ENCODE results near the gene CACNA1G. TPM values are rescaled to one million over a fixed set of nuclear protein-coding genes. Genes with fewer than 3 reads are reported as not detected.

CACNA1G gene
- total RNA-seq, 2 experiments from 2014 or later, result 0.22 to 0.24 TPM

GRCh38 chr17:50542795-50543774 lies 17.4 kb upstream of the CACNA1G start:
- intact Hi-C loops (cut with micrococcal nuclease), result loop anchor here (1.0 to 10.0 kb wide), 3 partner anchors 32 to 612 kb away; partner anchors contain the start of genes NME1 and RSAD1
- DNase-seq, result no peak
- peak overlapping the region; percentile 64 for H3K4me3 Mint-ChIP-seq
- no peaks in the 10 kb centered on the region for H3K36me3 Mint-ChIP-seq (ENCODE audit: low read depth)
- peaks cover 12% of the 10 kb centered on the region for H3K4me1 Mint-ChIP-seq (ENCODE audit: low read depth)
- CTCF ChIA-PET, result interaction anchor here (1.1 to 5.0 kb wide), 5 partner anchors 32 to 88 kb away, joined by 3 to 29 read pairs (median 6); partner anchors contain the start of gene RSAD1
- H3K27ac Mint-ChIP-seq, result no peak overlapping the region
- H3K9me3 Mint-ChIP-seq, result no peaks in the 10 kb centered on the region
- H3K27me3 Mint-ChIP-seq (ENCODE audit: low read depth), result peaks cover 2% of the 10 kb centered on the region

DNA sequence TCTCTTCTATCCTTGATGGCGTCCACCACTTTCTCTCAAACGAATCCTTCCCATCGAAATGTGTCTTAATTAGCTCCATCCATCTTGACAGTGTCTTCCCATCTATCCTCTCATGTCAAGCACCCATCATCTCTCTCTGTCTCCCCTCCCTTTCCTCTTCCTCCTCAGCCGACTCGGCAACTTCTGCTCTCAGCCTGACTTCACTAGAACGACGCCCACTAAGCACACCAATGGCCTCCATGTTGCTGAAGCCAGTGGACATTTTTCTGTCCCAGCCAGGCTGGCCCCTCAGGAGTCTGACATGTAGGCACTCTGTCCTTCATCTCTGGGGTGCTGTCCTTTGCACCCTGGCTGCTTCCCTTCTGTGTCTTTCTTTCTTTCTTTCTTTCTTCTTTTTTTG lies 16.0 kb upstream of the CACNA1G start:
- no peak overlapping the region for H3K4me3 Mint-ChIP-seq
- CTCF ChIA-PET, result interaction anchor here (1.1 to 5.0 kb wide), 3 partner anchors 72 to 238 kb away, joined by 3 to 29 read pairs (median 3); no protein-coding TSS in a partner anchor

DNA sequence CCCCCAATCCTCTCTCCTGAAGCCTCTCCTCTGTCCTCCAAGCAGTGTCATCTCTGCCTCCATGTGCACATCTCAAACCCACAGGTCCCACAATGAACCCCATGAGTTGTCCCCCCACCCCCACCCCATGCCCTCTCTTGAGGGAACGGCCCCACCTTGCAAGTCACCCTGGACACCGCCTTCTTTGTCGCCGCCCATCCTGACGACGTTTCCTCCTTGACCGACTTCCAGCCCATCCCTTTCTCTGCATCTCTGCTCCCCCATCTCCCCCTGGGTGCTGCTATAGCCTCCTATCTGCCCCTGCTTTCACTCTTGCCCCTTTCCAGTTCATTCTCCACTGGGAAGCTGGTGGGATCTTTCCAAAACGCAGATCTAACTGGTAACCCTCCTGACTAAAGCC lies 15.2 kb upstream of the CACNA1G start:
- CTCF ChIA-PET, result interaction anchor here (1.1 to 5.0 kb wide), 3 partner anchors 64 to 237 kb away, joined by 3 to 29 read pairs (median 4); no protein-coding TSS in a partner anchor
- intact Hi-C loops (cut with micrococcal nuclease), result loop anchor here (10.0 kb wide), 1 partner anchor 609 kb away; the partner anchor contains the start of gene NME1

More for the DNA sequence above, 16.0 kb upstream of the CACNA1G start:
- H3K27ac Mint-ChIP-seq, result no peak overlapping the region
- intact Hi-C loops (cut with micrococcal nuclease), result loop anchor here (10.0 kb wide), 1 partner anchor 610 kb away; the partner anchor contains the start of gene NME1
- peaks cover 2% of the 10 kb centered on the region for H3K27me3 Mint-ChIP-seq (ENCODE audit: low read depth)
- DNase-seq, result no peak
- no peaks in the 10 kb centered on the region for H3K9me3 Mint-ChIP-seq
- H3K36me3 Mint-ChIP-seq (ENCODE audit: low read depth), result no peaks in the 10 kb centered on the region
- peaks cover 12% of the 10 kb centered on the region for H3K4me1 Mint-ChIP-seq (ENCODE audit: low read depth)

GRCh38 chr17:50546701-50547034 lies 13.8 kb upstream of the CACNA1G start:
- Mint-ChIP-seq H3K27ac (no peak overlapping the region), H3K4me3 (peak overlapping the region; percentile 74), H3K4me1 (ENCODE audit: low read depth) (peaks cover 10% of the 10 kb centered on the region), H3K36me3 (ENCODE audit: low read depth) (no peaks in the 10 kb centered on the region), H3K9me3 (no peaks in the 10 kb centered on the region), H3K27me3 (ENCODE audit: low read depth) (peaks cover 2% of the 10 kb centered on the region)
- intact Hi-C loops (cut with micrococcal nuclease), result loop anchor here (1.0 to 10.0 kb wide), 9 partner anchors 64 to 608 kb away; partner anchors contain the start of genes NME1 and RSAD1
- CTCF ChIA-PET, result interaction anchor here (0.6 to 1.7 kb wide), 9 partner anchors 9 to 306 kb away, joined by 3 to 11 read pairs (median 4); no protein-coding TSS in a partner anchor
- no peak for DNase-seq

More for the DNA sequence above, 15.2 kb upstream of the CACNA1G start:
- DNase-seq, result no peak
- Mint-ChIP-seq H3K4me1 (ENCODE audit: low read depth) (peaks cover 12% of the 10 kb centered on the region), H3K27me3 (ENCODE audit: low read depth) (peaks cover 2% of the 10 kb centered on the region), H3K27ac (no peak overlapping the region), H3K36me3 (ENCODE audit: low read depth) (no peaks in the 10 kb centered on the region), H3K4me3 (no peak overlapping the region), H3K9me3 (no peaks in the 10 kb centered on the region)

GRCh38 chr17:50547035-50547735 lies 13.3 kb upstream of the CACNA1G start, which contains the start of gene SPATA20:
SPATA20 (plus strand) TSS chr17:50547174; CDS start chr17:50547209, 35 bp downstream.
- peak within 1 kb of the TSS; percentile 67 for H3K27ac Mint-ChIP-seq
- peak; percentile 92 for DNase-seq
- peak within 1 kb of the TSS; percentile 74 for H3K4me3 Mint-ChIP-seq

DNA sequence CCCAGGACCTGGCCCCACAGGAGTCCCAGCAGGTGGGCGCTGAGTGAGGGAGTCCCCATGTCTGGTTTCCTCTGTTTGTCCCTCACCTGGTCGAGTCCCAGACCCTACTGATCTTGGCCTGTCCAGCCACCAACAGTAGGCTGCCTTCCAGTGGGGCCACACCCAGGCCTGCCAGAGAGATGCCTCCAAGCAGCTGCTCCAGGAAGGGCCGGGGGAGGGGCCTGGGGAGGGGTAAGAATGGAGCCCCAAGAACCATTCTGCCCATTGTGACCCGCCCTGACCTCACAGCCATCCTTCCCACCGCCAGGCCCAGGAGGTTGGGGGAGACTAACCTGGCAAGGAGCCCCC lies 12.8 kb upstream of the CACNA1G start:
- Mint-ChIP-seq H3K4me3 (peak overlapping the region; percentile 74), H3K4me1 (ENCODE audit: low read depth) (peaks cover 4% of the 10 kb centered on the region), H3K27me3 (ENCODE audit: low read depth) (peaks cover 2% of the 10 kb centered on the region), H3K36me3 (ENCODE audit: low read depth) (no peaks in the 10 kb centered on the region), H3K9me3 (no peaks in the 10 kb centered on the region), H3K27ac (no peak overlapping the region)
- intact Hi-C loops (cut with micrococcal nuclease), result loop anchor here (1.0 to 10.0 kb wide), 9 partner anchors 65 to 607 kb away; partner anchors contain the start of genes NME1 and RSAD1
- CTCF ChIA-PET, result interaction anchor here (0.5 to 1.7 kb wide), 5 partner anchors 40 to 305 kb away, joined by 3 to 11 read pairs (median 5); no protein-coding TSS in a partner anchor
- DNase-seq, result no peak

More at GRCh38 chr17:50547035-50547735, 13.3 kb upstream of the CACNA1G start, which contains the start of gene SPATA20:
- CTCF ChIA-PET, result interaction anchor here (0.5 to 1.7 kb wide), 8 partner anchors 8 to 305 kb away, joined by 3 to 11 read pairs (median 4); no protein-coding TSS in a partner anchor
- Mint-ChIP-seq H3K36me3 (ENCODE audit: low read depth) (no peaks in the 10 kb centered on the region), H3K4me1 (ENCODE audit: low read depth) (peaks cover 9% of the 10 kb centered on the region), H3K27me3 (ENCODE audit: low read depth) (peaks cover 2% of the 10 kb centered on the region), H3K9me3 (no peaks in the 10 kb centered on the region)
- intact Hi-C loops (cut with micrococcal nuclease), result loop anchor here (1.0 to 10.0 kb wide), 9 partner anchors 65 to 608 kb away; partner anchors contain the start of genes NME1 and RSAD1

GRCh38 chr17:50548831-50549230 lies 11.7 kb upstream of the CACNA1G start:
- Mint-ChIP-seq H3K4me1 (ENCODE audit: low read depth) (peaks cover 2% of the 10 kb centered on the region), H3K36me3 (ENCODE audit: low read depth) (no peaks in the 10 kb centered on the region), H3K27ac (no peak overlapping the region), H3K4me3 (no peak overlapping the region), H3K9me3 (no peaks in the 10 kb centered on the region), H3K27me3 (ENCODE audit: low read depth) (peaks cover 2% of the 10 kb centered on the region)
- intact Hi-C loops (cut with micrococcal nuclease), result loop anchor here (10.0 kb wide), 1 partner anchor 606 kb away; the partner anchor contains the start of gene NME1
- DNase-seq, result no peak
- CTCF ChIA-PET, result interaction anchor here (2.0 kb wide), 1 partner anchor 14 kb away, joined by 6 read pairs; no protein-coding TSS in a partner anchor

GRCh38 chr17:50549256-50549941 lies 11.1 kb upstream of the CACNA1G start:
- Mint-ChIP-seq H3K4me3 (no peak overlapping the region), H3K9me3 (no peaks in the 10 kb centered on the region), H3K4me1 (ENCODE audit: low read depth) (peaks cover 2% of the 10 kb centered on the region), H3K27me3 (ENCODE audit: low read depth) (peaks cover 2% of the 10 kb centered on the region), H3K36me3 (ENCODE audit: low read depth) (no peaks in the 10 kb centered on the region), H3K27ac (no peak overlapping the region)
- DNase-seq, result no peak
- intact Hi-C loops (cut with micrococcal nuclease), result loop anchor here (10.0 kb wide), 1 partner anchor 605 kb away; the partner anchor contains the start of gene NME1
- CTCF ChIA-PET, result interaction anchor here (0.9 to 2.0 kb wide), 4 partner anchors 8 to 79 kb away, joined by 3 to 6 read pairs (median 3); no protein-coding TSS in a partner anchor

DNA sequence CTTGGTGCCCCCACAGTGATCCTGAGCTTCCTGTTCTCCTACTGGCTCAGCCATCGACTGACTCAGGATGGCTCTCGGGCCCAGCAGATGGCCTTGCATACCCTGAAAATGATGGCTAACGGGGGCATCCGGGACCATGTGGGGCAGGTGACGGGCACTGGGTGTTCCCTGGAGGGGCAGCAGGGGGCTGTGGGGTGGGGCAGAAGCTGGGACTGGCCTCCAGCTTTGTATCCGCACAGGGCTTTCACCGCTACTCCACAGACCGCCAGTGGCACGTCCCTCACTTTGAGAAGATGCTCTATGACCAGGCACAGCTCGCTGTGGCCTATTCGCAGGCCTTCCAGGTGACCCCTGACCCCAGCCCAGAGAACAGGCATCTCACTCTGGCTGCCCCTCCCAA lies 10.5 kb upstream of the CACNA1G start:
- CTCF ChIA-PET, result interaction anchor here (0.9 to 2.0 kb wide), 5 partner anchors 8 to 78 kb away, joined by 3 to 6 read pairs (median 3); no protein-coding TSS in a partner anchor
- Mint-ChIP-seq H3K27me3 (ENCODE audit: low read depth) (peaks cover 2% of the 10 kb centered on the region), H3K36me3 (ENCODE audit: low read depth) (no peaks in the 10 kb centered on the region), H3K9me3 (no peaks in the 10 kb centered on the region), H3K4me3 (no peak overlapping the region), H3K27ac (no peak overlapping the region), H3K4me1 (ENCODE audit: low read depth) (peaks cover 2% of the 10 kb centered on the region)
- DNase-seq, result no peak
- intact Hi-C loops (cut with micrococcal nuclease), result loop anchor here (10.0 kb wide), 1 partner anchor 605 kb away; the partner anchor contains the start of gene NME1

DNA sequence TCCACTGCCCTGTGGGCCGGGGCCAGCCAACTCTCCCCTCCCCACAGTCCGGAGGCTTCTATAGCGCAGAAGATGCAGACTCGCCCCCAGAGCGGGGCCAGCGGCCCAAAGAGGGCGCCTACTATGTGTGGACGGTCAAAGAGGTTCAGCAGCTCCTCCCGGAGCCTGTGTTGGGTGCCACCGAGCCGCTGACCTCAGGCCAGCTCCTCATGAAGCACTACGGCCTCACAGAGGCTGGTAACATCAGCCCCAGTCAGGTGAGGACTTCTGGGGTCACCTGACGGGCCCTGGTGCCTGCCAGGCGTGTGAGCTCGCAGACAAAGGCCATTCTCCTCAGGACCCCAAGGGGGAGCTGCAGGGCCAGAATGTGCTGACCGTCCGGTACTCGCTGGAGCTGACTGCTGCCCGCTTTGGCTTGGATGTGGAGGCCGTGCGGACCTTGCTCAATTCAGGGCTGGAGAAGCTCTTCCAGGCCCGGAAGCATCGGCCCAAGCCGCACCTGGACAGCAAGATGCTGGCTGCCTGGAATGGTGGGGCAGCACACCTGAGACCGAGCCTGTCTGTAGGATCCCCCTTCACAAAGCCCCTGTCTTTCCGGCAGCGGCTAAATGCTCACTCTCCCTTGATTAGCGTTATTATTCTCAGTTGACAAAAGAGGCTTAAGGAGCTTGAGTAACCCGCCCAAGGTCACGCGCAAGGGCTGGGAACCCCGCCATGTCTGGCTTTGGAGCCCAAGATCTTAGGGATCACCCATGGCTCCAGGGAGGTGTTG lies 9.7 kb upstream of the CACNA1G start:
- Mint-ChIP-seq H3K27me3 (ENCODE audit: low read depth) (no peaks in the 10 kb centered on the region), H3K4me1 (ENCODE audit: low read depth) (peaks cover 2% of the 10 kb centered on the region), H3K36me3 (ENCODE audit: low read depth) (no peaks in the 10 kb centered on the region), H3K27ac (no peak overlapping the region), H3K9me3 (no peaks in the 10 kb centered on the region), H3K4me3 (no peak overlapping the region)
- no peak for DNase-seq
- intact Hi-C loops (cut with micrococcal nuclease), result no loop called here
- CTCF ChIA-PET, result interaction anchor here (0.6 to 2.0 kb wide), 11 partner anchors 9 to 82 kb away, joined by 3 to 6 read pairs (median 3); partner anchors contain the start of gene CACNA1G
